SK-N-MC (cell line): ENCODE measurements around the gene CYB5D1.
"Not testable (repeated sequence)": the region's sequence is repeated elsewhere in the genome, so short reads cannot be mapped to it uniquely, and the experiment has no call there.

ENCODE experiments used
- DNase-seq: peaks from one replicate; pipeline ENCODE4 v3.0.0-alpha.2; 2011; ENCODE audit warnings: low read depth, low spot score
- H3K27ac ChIP-seq: fragments of 200-600 bp; sonication (generic); 2 replicates; pipeline ENCODE4 v1.5.1; 2016; ENCODE audit warnings: mixed run types
- H3K36me3 ChIP-seq: fragments of 200-600 bp; sonication (generic); 2 replicates; pipeline ENCODE4 v1.6.1; 2017; ENCODE audit warnings: antibody characterized with exemption, low read length, mixed read lengths; ENCODE audit not compliant: insufficient read depth
- H3K4me3 ChIP-seq: fragments of 200-600 bp; sonication (generic); 2 replicates; pipeline ENCODE4 v1.5.1; 2016
- H3K9ac ChIP-seq: fragments of 200-600 bp; sonication (generic); 2 replicates; pipeline ENCODE4 v1.8.0; 2017; ENCODE audit warnings: mixed run types, mixed read lengths; ENCODE audit not compliant: insufficient read length
- H3K9me3 ChIP-seq: fragments of 200-600 bp; sonication (generic); 2 replicates; pipeline ENCODE4 v1.6.1; 2017; ENCODE audit warnings: low read depth, mild to moderate bottlenecking, antibody characterized with exemption, low read length, moderate library complexity, mixed read lengths
- EZH2 ChIP-seq: fragments of 200-600 bp; sonication (generic); IDR thresholded peaks from one replicate; pipeline ENCODE4 v1.6.1; 2017; ENCODE audit warnings: antibody characterized with exemption
- FOXP2 ChIP-seq: optimal IDR thresholded peaks from 2 replicates; pipeline ENCODE3; 2011; ENCODE audit warnings: mild to moderate bottlenecking, moderate library complexity; ENCODE audit not compliant: insufficient read depth; ENCODE audit errors: extremely low read length, control extremely low read depth
- POLR2AphosphoS5 ChIP-seq: IDR thresholded peaks from 2 replicates; pipeline ENCODE4 v1.6.1; 2012; ENCODE audit warnings: mild to moderate bottlenecking, low read depth, low read length, borderline replicate concordance

CYB5D1 gene

GRCh38 chr17:7857713-7858521, at the start of gene CYB5D1:
CYB5D1 (plus strand) TSS chr17:7858003; CDS start chr17:7858135, 132 bp downstream.
- TF ChIP-seq FOXP2 (no peak), EZH2 (no peak), POLR2AphosphoS5 (no peak; the same call in 1 of the 2 replicates)
- H3K4me3 ChIP-seq = peak within 1 kb of the TSS; percentile 81
- peak within 1 kb of the TSS; percentile 92 for H3K27ac ChIP-seq
- no peak for DNase-seq
- H3K9ac ChIP-seq = peak within 1 kb of the TSS; percentile 86
- H3K36me3 ChIP-seq = peaks cover 27% of the 10 kb centered on the region
- no peaks in the 10 kb centered on the region for H3K9me3 ChIP-seq

GRCh38 chr17:7809086-7809790, 48.6 kb upstream of the CYB5D1 start:
- Histone ChIP-seq H3K36me3 (no peaks in the 10 kb centered on the region), H3K27ac (no peak overlapping the region), H3K9me3 (no peaks in the 10 kb centered on the region), H3K9ac (no peak overlapping the region), H3K4me3 (no peak overlapping the region)
- TF ChIP-seq POLR2AphosphoS5 (no peak), EZH2 (no peak), FOXP2 (no peak)
- no peak for DNase-seq

GRCh38 chr17:7809791-7810343, 47.9 kb upstream of the CYB5D1 start:
- not testable (repeated sequence) for DNase-seq, H3K9me3 ChIP-seq, H3K36me3 ChIP-seq, H3K27ac ChIP-seq, H3K9ac ChIP-seq, H3K4me3 ChIP-seq

GRCh38 chr17:7811251-7811650, 46.6 kb upstream of the CYB5D1 start:
- H3K27ac ChIP-seq = no peak overlapping the region
- H3K9ac ChIP-seq = no peak overlapping the region
- H3K4me3 ChIP-seq = no peak overlapping the region
- H3K36me3 ChIP-seq = no peaks in the 10 kb centered on the region
- H3K9me3 ChIP-seq = no peaks in the 10 kb centered on the region
- TF ChIP-seq EZH2 (no peak), FOXP2 (no peak), POLR2AphosphoS5 (no peak)
- no peak for DNase-seq

GRCh38 chr17:7814969-7815368, 42.8 kb upstream of the CYB5D1 start:
- Histone ChIP-seq H3K9ac (no peak overlapping the region), H3K36me3 (no peaks in the 10 kb centered on the region), H3K4me3 (no peak overlapping the region), H3K27ac (no peak overlapping the region), H3K9me3 (no peaks in the 10 kb centered on the region)
- TF ChIP-seq EZH2 = no peak
- no peak for TF ChIP-seq POLR2AphosphoS5
- TF ChIP-seq FOXP2 = no peak
- DNase-seq = no peak

- Histone ChIP-seq H3K9ac (no peak overlapping the region), H3K27ac (no peak overlapping the region), H3K36me3 (no peaks in the 10 kb centered on the region), H3K4me3 (no peak overlapping the region), H3K9me3 (no peaks in the 10 kb centered on the region)
- no peak for TF ChIP-seq FOXP2
- no peak for TF ChIP-seq EZH2
- no peak for TF ChIP-seq POLR2AphosphoS5
- DNase-seq = no peak
Observed at GRCh38 chr17:7816926-7817642, 40.7 kb upstream of the CYB5D1 start.

- DNase-seq = no peak
- TF ChIP-seq FOXP2 (no peak), EZH2 (no peak), POLR2AphosphoS5 (no peak)
- Histone ChIP-seq H3K4me3 (no peak overlapping the region), H3K9me3 (no peaks in the 10 kb centered on the region), H3K9ac (no peak overlapping the region), H3K27ac (no peak overlapping the region), H3K36me3 (no peaks in the 10 kb centered on the region)
Observed at GRCh38 chr17:7817643-7817964, 40.2 kb upstream of the CYB5D1 start.

- no peak overlapping the region for H3K4me3 ChIP-seq
Observed at GRCh38 chr17:7818026-7818425, 39.8 kb upstream of the CYB5D1 start.

More at GRCh38 chr17:7818026-7818425, 39.8 kb upstream of the CYB5D1 start:
- Histone ChIP-seq H3K9ac (no peak overlapping the region), H3K27ac (no peak overlapping the region), H3K9me3 (no peaks in the 10 kb centered on the region), H3K36me3 (no peaks in the 10 kb centered on the region)
- TF ChIP-seq EZH2 (no peak), FOXP2 (no peak), POLR2AphosphoS5 (no peak)
- no peak for DNase-seq
